Glutamatergic neuron (in vitro differentiated cells): ENCODE results near the gene AFMID. TPM values are rescaled to one million over a fixed set of nuclear protein-coding genes. Genes with fewer than 3 reads are reported as not detected.

ENCODE experiments used
- DNase-seq: peaks from one replicate; pipeline ENCODE4 v3.0.0; 2022
- H3K27ac Mint-ChIP-seq: one replicate; pipeline ENCODE4 v1.8.0; 2020; ENCODE audit warnings: mild to moderate bottlenecking, mixed read lengths, inconsistent platforms; ENCODE audit not compliant: unreplicated experiment
- H3K27me3 Mint-ChIP-seq: one replicate; pipeline ENCODE4 v1.8.0; 2020; ENCODE audit warnings: mild to moderate bottlenecking, moderate library complexity, mixed read lengths, inconsistent platforms; ENCODE audit not compliant: unreplicated experiment
- H3K36me3 Mint-ChIP-seq: one replicate; pipeline ENCODE4 v1.8.0; 2020; ENCODE audit warnings: mild to moderate bottlenecking, mixed read lengths, inconsistent platforms; ENCODE audit not compliant: unreplicated experiment
- H3K4me1 Mint-ChIP-seq: one replicate; pipeline ENCODE4 v1.8.0; 2020; ENCODE audit warnings: mild to moderate bottlenecking, low read depth, mixed read lengths, inconsistent platforms; ENCODE audit not compliant: unreplicated experiment
- H3K4me3 Mint-ChIP-seq: one replicate; pipeline ENCODE4 v1.8.0; 2020; ENCODE audit warnings: mild to moderate bottlenecking, mixed read lengths, inconsistent platforms; ENCODE audit not compliant: unreplicated experiment
- H3K9me3 Mint-ChIP-seq: one replicate; pipeline ENCODE4 v1.8.0; 2020; ENCODE audit warnings: mild to moderate bottlenecking, moderate library complexity, mixed read lengths, inconsistent platforms; ENCODE audit not compliant: unreplicated experiment
- CTCF ChIP-seq: fragments of 200-600 bp; sonication (generic); IDR thresholded peaks from one replicate; pipeline ENCODE4 v1.5.0; 2021; ENCODE audit not compliant: partially characterized antibody, unreplicated experiment
- total RNA-seq: library from RNA; stranded (reverse); fragmentation: NEBNext Ultra II Directional; extraction: Animal tissue kit (Norgen Biotek cat#: 25700); gene quantifications from one replicate; pipeline ENCODE4 v1.2.1, GENCODE V29; 2021; ENCODE audit not compliant: unreplicated experiment

Gene AFMID
- total RNA-seq, 1 donor from 2014 or later: 29.9 TPM

- H3K27me3 Mint-ChIP-seq: no peaks in the 10 kb centered on the region
- DNase-seq: no peak
- H3K9me3 Mint-ChIP-seq: peaks cover 5% of the 10 kb centered on the region
- peak overlapping the region; percentile 30 for H3K4me3 Mint-ChIP-seq
- no peaks in the 10 kb centered on the region for H3K36me3 Mint-ChIP-seq
- TF ChIP-seq CTCF: no peak
- H3K4me1 Mint-ChIP-seq: peaks cover 14% of the 10 kb centered on the region
- peak overlapping the region; percentile 66 for H3K27ac Mint-ChIP-seq
Measured at GRCh38 chr17:78175643-78175981, 11.6 kb upstream of the AFMID start.

DNA sequence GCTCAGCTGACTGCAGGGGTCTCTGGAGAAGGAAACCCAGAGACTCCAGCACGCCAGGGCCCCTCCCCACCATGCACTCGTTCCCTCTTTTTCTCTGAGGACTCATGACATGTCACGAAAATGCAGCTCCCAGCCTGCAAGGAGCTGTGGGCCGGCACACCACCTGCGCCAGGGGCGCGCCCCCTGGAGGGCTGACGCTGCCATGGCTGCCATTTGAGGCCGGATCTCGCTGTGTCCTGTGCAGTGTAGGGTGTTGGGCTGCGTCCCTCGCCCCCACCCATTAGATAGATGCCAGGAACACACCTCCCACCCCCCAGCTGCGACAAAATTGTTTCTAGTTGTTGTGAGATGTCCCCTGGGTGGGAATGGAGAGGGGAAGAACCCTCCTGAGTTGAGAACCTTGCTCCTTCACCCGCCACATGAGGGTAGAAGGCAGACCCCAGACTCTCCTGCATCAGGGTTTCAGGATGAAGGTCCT, 10.6 kb upstream of the AFMID start:
- Mint-ChIP-seq H3K27ac (no peak overlapping the region), H3K4me1 (peaks cover 14% of the 10 kb centered on the region), H3K36me3 (no peaks in the 10 kb centered on the region), H3K9me3 (peaks cover 3% of the 10 kb centered on the region), H3K4me3 (no peak overlapping the region), H3K27me3 (no peaks in the 10 kb centered on the region)
- TF ChIP-seq CTCF: peak; percentile 94
- peak; percentile 82 for DNase-seq

- Mint-ChIP-seq H3K4me1 (peaks cover 12% of the 10 kb centered on the region), H3K27ac (no peak overlapping the region), H3K36me3 (no peaks in the 10 kb centered on the region)
Measured at GRCh38 chr17:78179372-78179771, 7.8 kb upstream of the AFMID start.

DNA sequence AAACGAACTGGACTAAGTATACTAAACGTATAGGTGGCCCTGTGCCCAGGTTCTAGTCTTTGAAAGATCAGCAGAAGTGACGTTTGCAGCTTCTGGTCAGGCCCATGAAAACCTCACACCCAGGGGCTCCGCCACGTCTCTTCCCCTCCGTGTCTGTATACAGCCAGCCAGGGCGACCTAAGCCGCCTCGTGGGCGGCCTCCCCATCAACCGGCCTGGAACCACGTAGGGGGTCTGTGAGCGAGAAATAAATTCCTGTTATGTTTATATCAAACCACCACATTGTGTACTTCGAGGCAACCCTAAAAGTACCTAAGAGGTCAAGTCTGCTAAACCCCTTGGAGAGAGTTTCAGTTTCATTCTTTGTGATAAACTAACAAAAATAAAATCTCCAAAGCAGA, 7.1 kb upstream of the AFMID start:
- peaks cover 11% of the 10 kb centered on the region for H3K4me1 Mint-ChIP-seq
- H3K36me3 Mint-ChIP-seq: no peaks in the 10 kb centered on the region
- no peak for TF ChIP-seq CTCF
- H3K9me3 Mint-ChIP-seq: no peaks in the 10 kb centered on the region
- no peak for DNase-seq
- H3K27ac Mint-ChIP-seq: no peak overlapping the region
- no peaks in the 10 kb centered on the region for H3K27me3 Mint-ChIP-seq
- H3K4me3 Mint-ChIP-seq: no peak overlapping the region

More at GRCh38 chr17:78179372-78179771, 7.8 kb upstream of the AFMID start:
- H3K27me3 Mint-ChIP-seq: no peaks in the 10 kb centered on the region
- H3K4me3 Mint-ChIP-seq: no peak overlapping the region
- no peak for TF ChIP-seq CTCF
- H3K9me3 Mint-ChIP-seq: no peaks in the 10 kb centered on the region
- no peak for DNase-seq

DNA sequence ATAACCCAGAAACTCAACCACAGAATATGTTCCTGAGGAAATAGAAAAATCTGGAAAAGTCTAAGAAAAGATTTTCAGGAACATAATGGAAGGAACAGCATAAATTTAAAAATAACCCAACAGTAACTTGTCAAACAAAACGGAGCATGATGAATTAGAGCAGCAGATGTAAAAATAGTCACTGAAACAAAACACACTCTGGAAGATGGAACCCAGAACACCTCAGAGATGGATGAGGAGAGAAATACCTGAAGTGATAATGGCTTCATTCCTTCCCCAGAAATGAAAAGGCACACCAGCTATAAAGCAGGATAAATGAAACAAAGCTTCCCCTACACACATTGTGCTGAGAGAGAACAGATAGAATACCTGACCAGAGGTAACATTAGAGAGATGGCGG, 6.7 kb upstream of the AFMID start:
- peaks cover 6% of the 10 kb centered on the region for H3K4me1 Mint-ChIP-seq

More for the DNA sequence above, 6.7 kb upstream of the AFMID start:
- Mint-ChIP-seq H3K27ac (no peak overlapping the region), H3K36me3 (no peaks in the 10 kb centered on the region), H3K9me3 (no peaks in the 10 kb centered on the region), H3K27me3 (no peaks in the 10 kb centered on the region), H3K4me3 (no peak overlapping the region)
- no peak for DNase-seq
- TF ChIP-seq CTCF: no peak
